ENCODE data around the gene TARBP1. TPM values are rescaled to one million over a fixed set of nuclear protein-coding genes. Genes with fewer than 3 reads are reported as not detected.

TARBP1 gene
- total and polyA plus RNA-seq, 2 of the 8 experiments (the other 6 are each of a cell fraction or from before 2014, with no cell fraction given), result 21.9 to 32.3 TPM

DNA sequence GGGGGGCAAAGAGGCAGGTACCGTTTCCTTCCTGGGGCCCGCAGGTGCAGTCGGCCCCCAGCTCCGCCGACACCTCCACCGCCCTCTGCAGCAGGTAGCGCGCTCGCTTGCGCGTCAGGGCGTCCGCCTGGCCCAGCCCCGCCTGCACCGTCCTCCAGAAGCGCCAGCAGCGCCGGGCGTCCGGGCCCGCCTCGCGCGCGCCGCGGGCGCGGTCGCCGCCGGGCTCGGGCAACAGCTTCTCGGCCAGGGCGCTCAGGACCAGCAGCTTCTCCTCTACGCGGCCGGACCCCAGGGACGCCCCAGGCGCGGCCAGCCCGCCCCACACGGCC lies 863 bp downstream of the TARBP1 start:
- POLR2A ChIA-PET (ENCODE audit: partially characterized antibody), result interaction anchor here (0.6 to 1.9 kb wide), 5 partner anchors 9 to 151 kb away, joined by 3 to 5 read pairs (median 4); no protein-coding TSS in a partner anchor
- no peak overlapping the region for H3K23ac ChIP-seq (ENCODE audit: insufficient read length)
- WGBS, 2 experiments (ENCODE audit: extremely low coverage in 1 of 2, insufficient coverage in 1 of 2, insufficient read length in 1 of 2, insufficient replicate concordance in 2 of 2, low coverage in 1 of 2, low lambda C conversion rate in 2 of 2, missing lambda C conversion rate in 1 of 2), result 0% methylated on average over 15 of the region's 43 CpGs; no CpG with 5 or more reads in 1 of the 2 experiments

More for the DNA sequence above, 863 bp downstream of the TARBP1 start:
- H3K23me2 ChIP-seq (ENCODE audit: low read depth, low read length), result peaks cover 8% of the 10 kb centered on the region
- H3K4me2 ChIP-seq (ENCODE audit: insufficient read depth in 1 of 2, low read depth in 2 of 2, low read length in 2 of 2), result peak overlapping the region; percentile 72 to 93
- no peak overlapping the region for H2AK5ac ChIP-seq (ENCODE audit: low read depth, low read length)
- no peak overlapping the region for H4K91ac ChIP-seq (replicated peaks; ENCODE audit: insufficient read length, low read length)
- H2BK15ac ChIP-seq (ENCODE audit: low read length), result no peak overlapping the region
- H3K36me3 ChIP-seq (ENCODE audit: control insufficient read depth in 2 of 4, insufficient read depth in 4 of 4, low read length in 3 of 4), result no peaks in the 10 kb centered on the region
- no peak overlapping the region for H3K56ac ChIP-seq (replicated peaks; ENCODE audit: insufficient read length, low read depth, low read length)
- H2AFZ ChIP-seq (ENCODE audit: low read length), result peak overlapping the region; percentile 87; the same call in 1 of the 2 replicates
- no peak overlapping the region; the same call in 1 of the 2 replicates for H3K18ac ChIP-seq (ENCODE audit: extremely low read depth, low read length)
- H3K4ac ChIP-seq (replicated peaks; ENCODE audit: insufficient read length, low read depth, low read length), result no peak overlapping the region
- no peaks in the 10 kb centered on the region for H3K9me3 ChIP-seq (ENCODE audit: insufficient read depth in 2 of 2, low read depth in 1 of 2, low read length in 1 of 2)
- H2BK5ac ChIP-seq (ENCODE audit: low read depth, low read length), result no peak overlapping the region
- CTCF ChIA-PET (ENCODE audit: partially characterized antibody), result interaction anchor here (1.3 kb wide), 1 partner anchor 168 kb away, joined by 4 read pairs; no protein-coding TSS in a partner anchor
- H3K4me1 ChIP-seq (replicated peaks in 1 of 4; ENCODE audit: control insufficient read depth in 3 of 4, insufficient read depth in 4 of 4, low read length in 3 of 4), result peaks cover 3 to 17% (median 11%) of the 10 kb centered on the region in 4 experiments
- FAIRE-seq (no peak), DNase-seq (ENCODE audit: low read depth in 1 of 2, low spot score in 2 of 2) (peak in 1 of 2 experiments; percentile 82)
- H2BK20ac ChIP-seq (ENCODE audit: low read length), result no peak overlapping the region
- peak overlapping the region; percentile 54 to 76 (median 72) for H3K4me3 ChIP-seq (ENCODE audit: extremely low read depth in 1 of 4, insufficient read depth in 2 of 4, low read depth in 3 of 4, low read length in 4 of 4)
- H3K27me3 ChIP-seq (replicated peaks in 1 of 4; ENCODE audit: control insufficient read depth in 3 of 4, extremely low read depth in 1 of 4, insufficient read depth in 3 of 4, low read length in 3 of 4), result peaks cover 0 to 4% (median under 1%) of the 10 kb centered on the region in 4 experiments; a peak in 4 of 7 replicates
- H2BK12ac ChIP-seq (ENCODE audit: low read depth, low read length), result no peak overlapping the region
- no peaks in the 10 kb centered on the region for H4K20me1 ChIP-seq (replicated peaks in 1 of 2; ENCODE audit: control insufficient read depth in 1 of 2, insufficient read depth in 2 of 2, low read length in 2 of 2)
- no peak overlapping the region; the same call in 1 of the 2 replicates for H3K27ac ChIP-seq (ENCODE audit: low read depth, low read length)
- H2BK120ac ChIP-seq (replicated peaks; ENCODE audit: low read depth, low read length), result no peak overlapping the region
- H3K79me2 ChIP-seq (ENCODE audit: control insufficient read depth in 1 of 2, insufficient read depth in 2 of 2, low read length in 2 of 2), result peaks cover 0 to 39% of the 10 kb centered on the region in 2 experiments; a peak in 2 of 4 replicates
- H4K5ac ChIP-seq (ENCODE audit: insufficient read length, low read depth, low read length), result no peak overlapping the region
- no peak overlapping the region for H3K14ac ChIP-seq (ENCODE audit: insufficient read length)
- peak overlapping the region; percentile 19 to 89 (median 76); a peak in 6 of 7 replicates for H3K9ac ChIP-seq (replicated peaks in 1 of 4; ENCODE audit: extremely low read depth in 1 of 4, low read depth in 3 of 4, low read length in 3 of 4)
- TF ChIP-seq POU5F1 (IDR thresholded peaks at IDR 0.05; ENCODE audit: low read depth, low read length) (no peak), POLR2A (IDR thresholded peaks at IDR 0.05; ENCODE audit: control extremely low read depth in 1 of 2, low read depth in 2 of 2, low read length in 2 of 2) (peak in 1 of 2 experiments; percentile 29; a peak in 2 of 3 replicates), GTF2F1 (IDR thresholded peaks at IDR 0.05; ENCODE audit: borderline replicate concordance, low read depth, low read length) (no peak), ASH2L (IDR thresholded peaks at IDR 0.05; ENCODE audit: low read length) (no peak), CREB1 (IDR thresholded peaks at IDR 0.05) (peak; percentile 71), POLR2AphosphoS5 (IDR thresholded peaks at IDR 0.05; ENCODE audit: low read depth, low read length) (peak; percentile 46; the same call in 1 of the 2 replicates)
- peaks cover 2% of the 10 kb centered on the region; the same call in 1 of the 2 replicates for H3K79me1 ChIP-seq (ENCODE audit: low read depth, low read length)
- H4K8ac ChIP-seq (ENCODE audit: extremely low read depth, insufficient read depth, low read length), result peak overlapping the region; percentile 89; the same call in 1 of the 2 replicates
